ENCODE measurements around the gene STYXL2.

DNA sequence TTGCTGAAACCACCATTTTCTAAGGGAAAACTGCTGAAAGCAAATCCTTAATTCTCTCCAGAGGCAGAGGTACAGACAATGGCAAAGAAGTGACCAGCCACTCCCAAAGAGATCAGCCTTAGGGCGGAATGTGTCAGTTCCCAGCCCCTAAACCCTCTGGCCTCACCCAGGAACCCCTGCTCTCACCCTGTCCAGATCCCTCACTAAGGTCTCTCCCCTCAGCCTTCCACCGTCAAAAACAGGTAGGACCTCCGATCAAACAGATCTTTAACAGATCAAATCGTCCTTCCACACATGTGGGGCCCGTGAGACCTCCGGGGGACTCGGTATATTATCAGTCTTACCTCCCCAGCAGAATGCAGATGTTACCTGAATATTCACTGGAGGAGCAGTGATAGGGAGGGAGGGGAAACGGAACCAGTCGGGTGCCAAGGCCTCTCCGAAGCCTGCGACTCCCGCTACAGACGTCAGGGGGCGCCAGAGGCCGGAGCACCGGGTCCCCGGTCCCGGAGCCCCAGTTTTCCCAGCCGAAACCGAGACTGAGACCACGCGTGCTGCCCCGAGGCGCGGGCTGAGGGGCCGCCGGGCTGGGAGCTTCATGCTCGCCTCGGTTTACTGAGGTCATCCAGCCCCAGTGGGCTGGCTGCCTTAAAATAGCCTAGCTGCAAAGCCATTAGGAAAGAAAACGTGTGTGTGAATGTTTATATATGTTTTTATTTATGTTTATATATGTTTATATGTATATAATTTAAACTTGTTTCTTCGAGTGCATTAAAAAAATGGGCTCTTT is 27.3 kb upstream of the STYXL2 start:
- TF ChIP-seq, protein P1, sequence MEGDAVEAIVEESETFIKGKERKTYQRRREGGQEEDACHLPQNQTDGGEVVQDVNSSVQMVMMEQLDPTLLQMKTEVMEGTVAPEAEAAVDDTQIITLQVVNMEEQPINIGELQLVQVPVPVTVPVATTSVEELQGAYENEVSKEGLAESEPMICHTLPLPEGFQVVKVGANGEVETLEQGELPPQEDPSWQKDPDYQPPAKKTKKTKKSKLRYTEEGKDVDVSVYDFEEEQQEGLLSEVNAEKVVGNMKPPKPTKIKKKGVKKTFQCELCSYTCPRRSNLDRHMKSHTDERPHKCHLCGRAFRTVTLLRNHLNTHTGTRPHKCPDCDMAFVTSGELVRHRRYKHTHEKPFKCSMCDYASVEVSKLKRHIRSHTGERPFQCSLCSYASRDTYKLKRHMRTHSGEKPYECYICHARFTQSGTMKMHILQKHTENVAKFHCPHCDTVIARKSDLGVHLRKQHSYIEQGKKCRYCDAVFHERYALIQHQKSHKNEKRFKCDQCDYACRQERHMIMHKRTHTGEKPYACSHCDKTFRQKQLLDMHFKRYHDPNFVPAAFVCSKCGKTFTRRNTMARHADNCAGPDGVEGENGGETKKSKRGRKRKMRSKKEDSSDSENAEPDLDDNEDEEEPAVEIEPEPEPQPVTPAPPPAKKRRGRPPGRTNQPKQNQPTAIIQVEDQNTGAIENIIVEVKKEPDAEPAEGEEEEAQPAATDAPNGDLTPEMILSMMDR (IDR thresholded peaks at IDR 0.05), result peak; percentile 33 to 93 (median 92)
- no peak for TF ChIP-seq POLR2A (IDR thresholded peaks at IDR 0.05)
